Ovary (tissue), 3 donors: ENCODE results near the gene PTPRCAP.

Experiments
- EP300 ChIP-seq: sonication (generic); formaldehyde crosslinking; IDR thresholded peaks from one replicate; pipeline ENCODE4 v1.6.1; 2017; ENCODE audit warnings: antibody characterized with exemption
- POLR2A ChIP-seq: fragments of 450-650 bp; IDR thresholded peaks from one replicate; pipeline ENCODE4 v1.6.1; 2017; ENCODE audit warnings: antibody characterized with exemption, mild to moderate bottlenecking, moderate library complexity
- TF ChIP-seq, protein P1 (sequence below), 3 donors: fragments of 450-650 bp in 2 of 3; fragments of 200-600 bp in 1 of 3; IDR thresholded peaks; one replicate each; pipeline versions ENCODE4 v1.5.1 to v1.8.0; 2016 to 2022; ENCODE audit warnings: antibody characterized with exemption in 3 of 3, mild to moderate bottlenecking in 1 of 3
- donor health status: DM: no; HTN: no; CAD: no.

DNA sequence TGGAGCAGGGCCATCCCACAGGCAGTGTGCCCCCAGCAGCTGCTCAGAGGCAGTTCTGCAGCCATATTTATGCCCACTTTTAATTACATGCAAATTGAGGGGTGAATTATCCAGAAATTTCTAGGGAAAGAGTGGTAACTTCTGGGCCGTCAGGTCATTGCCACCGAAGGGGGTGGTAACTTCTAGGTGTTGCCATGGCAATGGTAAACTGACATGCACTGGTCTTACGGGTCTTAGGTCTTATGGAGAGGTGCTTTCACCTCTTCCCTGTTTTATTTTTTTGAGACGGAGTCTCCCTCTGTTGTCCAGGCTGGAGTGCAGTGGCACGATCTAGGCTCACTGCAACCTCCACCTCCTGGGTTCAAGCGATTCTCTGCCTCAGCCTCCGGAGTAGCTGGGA lies 35.4 kb upstream of the PTPRCAP start:
- TF ChIP-seq, protein P1, sequence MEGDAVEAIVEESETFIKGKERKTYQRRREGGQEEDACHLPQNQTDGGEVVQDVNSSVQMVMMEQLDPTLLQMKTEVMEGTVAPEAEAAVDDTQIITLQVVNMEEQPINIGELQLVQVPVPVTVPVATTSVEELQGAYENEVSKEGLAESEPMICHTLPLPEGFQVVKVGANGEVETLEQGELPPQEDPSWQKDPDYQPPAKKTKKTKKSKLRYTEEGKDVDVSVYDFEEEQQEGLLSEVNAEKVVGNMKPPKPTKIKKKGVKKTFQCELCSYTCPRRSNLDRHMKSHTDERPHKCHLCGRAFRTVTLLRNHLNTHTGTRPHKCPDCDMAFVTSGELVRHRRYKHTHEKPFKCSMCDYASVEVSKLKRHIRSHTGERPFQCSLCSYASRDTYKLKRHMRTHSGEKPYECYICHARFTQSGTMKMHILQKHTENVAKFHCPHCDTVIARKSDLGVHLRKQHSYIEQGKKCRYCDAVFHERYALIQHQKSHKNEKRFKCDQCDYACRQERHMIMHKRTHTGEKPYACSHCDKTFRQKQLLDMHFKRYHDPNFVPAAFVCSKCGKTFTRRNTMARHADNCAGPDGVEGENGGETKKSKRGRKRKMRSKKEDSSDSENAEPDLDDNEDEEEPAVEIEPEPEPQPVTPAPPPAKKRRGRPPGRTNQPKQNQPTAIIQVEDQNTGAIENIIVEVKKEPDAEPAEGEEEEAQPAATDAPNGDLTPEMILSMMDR (IDR thresholded peaks at IDR 0.05): no peak
- no peak for TF ChIP-seq POLR2A
- TF ChIP-seq EP300: no peak
